ENCODE data around the gene PSEN1.

The PSEN1 gene

GRCh38 chr14:73136387-73137225 lies at the start of gene PSEN1:
TSS of gene PSEN1 (plus strand) at chr14:73136507. CDS start at chr14:73148020, 11,513 bp downstream.
- H3K36me3 Mint-ChIP-seq = peaks cover 17% of the 10 kb centered on the region
- peak; percentile 99 for DNase-seq
- peaks cover 29% of the 10 kb centered on the region for H3K4me1 Mint-ChIP-seq
- peak within 1 kb of the TSS; percentile 85 for H3K4me3 Mint-ChIP-seq
- H3K9me3 Mint-ChIP-seq = peaks cover 10% of the 10 kb centered on the region
- CTCF ChIA-PET = interaction anchor here (1.4 kb wide), 1 partner anchor 36 kb away, joined by 3 read pairs; no protein-coding TSS in a partner anchor
- H3K27me3 Mint-ChIP-seq = peaks cover 4% of the 10 kb centered on the region
- peak within 1 kb of the TSS; percentile 100 for H3K27ac Mint-ChIP-seq

DNA sequence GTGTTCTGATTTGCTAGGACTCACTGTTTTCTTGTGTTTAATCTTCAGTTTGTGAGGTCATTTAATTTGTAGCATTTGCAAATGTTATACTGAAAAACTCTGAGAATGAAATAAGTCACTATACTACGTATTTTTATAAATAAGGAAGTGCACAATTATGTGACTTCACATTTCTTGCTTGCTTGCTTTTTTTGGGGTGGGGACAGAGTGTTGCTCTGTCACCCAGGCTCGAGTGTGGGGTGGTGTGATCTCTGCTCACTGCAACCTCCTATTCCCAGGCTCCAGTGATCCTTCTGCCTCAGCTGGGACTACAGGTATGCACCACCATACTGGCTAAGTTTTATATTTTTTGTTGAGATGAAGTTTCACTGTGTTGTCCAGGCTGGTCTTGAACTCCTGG lies 45.3 kb upstream of the PSEN1 start:
- H3K4me1 Mint-ChIP-seq = no peaks in the 10 kb centered on the region
- CTCF ChIA-PET = no interaction called here
- peaks cover 42% of the 10 kb centered on the region for H3K36me3 Mint-ChIP-seq
- no peaks in the 10 kb centered on the region for H3K27me3 Mint-ChIP-seq
- H3K4me3 Mint-ChIP-seq = no peak overlapping the region
- DNase-seq = no peak
- no peak overlapping the region for H3K27ac Mint-ChIP-seq
- no peaks in the 10 kb centered on the region for H3K9me3 Mint-ChIP-seq

DNA sequence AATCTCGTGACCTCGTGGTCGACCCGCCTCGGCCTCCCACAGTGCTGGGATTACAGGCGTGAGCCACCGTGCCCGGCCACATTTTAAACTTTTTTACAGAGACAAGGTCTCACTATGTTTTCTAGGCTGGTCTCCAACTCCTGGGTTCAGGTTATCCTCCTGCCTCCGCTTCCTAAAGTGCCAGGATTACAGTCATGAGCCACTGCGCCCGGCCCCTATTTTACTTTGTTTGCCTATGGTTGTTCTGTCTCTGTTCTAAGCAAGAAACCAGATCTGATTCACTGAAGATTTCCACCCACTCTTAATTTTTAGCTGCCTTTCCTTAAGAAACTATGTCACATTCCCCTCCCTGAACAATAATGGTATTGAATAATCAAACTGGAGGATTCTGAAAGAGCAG lies 38.9 kb upstream of the PSEN1 start:
- H3K27me3 Mint-ChIP-seq = no peaks in the 10 kb centered on the region
- H3K4me3 Mint-ChIP-seq = no peak overlapping the region
- no peaks in the 10 kb centered on the region for H3K9me3 Mint-ChIP-seq
- H3K27ac Mint-ChIP-seq = no peak overlapping the region
- DNase-seq = no peak
- CTCF ChIA-PET = no interaction called here
- no peaks in the 10 kb centered on the region for H3K4me1 Mint-ChIP-seq
- peaks cover 42% of the 10 kb centered on the region for H3K36me3 Mint-ChIP-seq

GRCh38 chr14:73100334-73100733 lies 36.0 kb upstream of the PSEN1 start:
- H3K4me3 Mint-ChIP-seq = no peak overlapping the region
- H3K9me3 Mint-ChIP-seq = no peaks in the 10 kb centered on the region
- peaks cover 54% of the 10 kb centered on the region for H3K36me3 Mint-ChIP-seq
- no peaks in the 10 kb centered on the region for H3K4me1 Mint-ChIP-seq
- no peak overlapping the region for H3K27ac Mint-ChIP-seq
- no peak for DNase-seq
- CTCF ChIA-PET = no interaction called here
- no peaks in the 10 kb centered on the region for H3K27me3 Mint-ChIP-seq

GRCh38 chr14:73102806-73103497 lies 33.4 kb upstream of the PSEN1 start:
- DNase-seq = no peak
- no peak overlapping the region for H3K27ac Mint-ChIP-seq

DNA sequence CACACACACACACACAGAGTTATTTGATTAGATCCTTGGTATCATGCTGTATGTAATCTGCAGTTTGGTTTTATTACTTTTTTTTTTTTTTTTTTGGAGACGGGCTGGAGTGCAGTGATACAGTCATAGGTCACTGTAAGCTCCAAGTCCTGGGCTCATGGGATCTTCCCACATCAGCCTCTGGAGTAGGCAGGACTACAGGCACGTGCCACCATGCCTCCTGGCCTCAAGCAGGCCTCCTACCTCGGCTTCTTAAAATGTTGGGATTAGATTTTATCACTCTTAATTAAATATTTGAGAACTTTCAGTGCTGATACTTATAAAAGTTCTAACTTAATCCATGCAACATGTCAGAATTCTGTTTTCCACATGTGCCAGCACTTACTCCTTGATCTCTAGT lies 31.3 kb upstream of the PSEN1 start:
- Mint-ChIP-seq H3K4me3 (no peak overlapping the region), H3K9me3 (no peaks in the 10 kb centered on the region), H3K27ac (no peak overlapping the region), H3K36me3 (peaks cover 57% of the 10 kb centered on the region), H3K4me1 (peaks cover 2% of the 10 kb centered on the region), H3K27me3 (no peaks in the 10 kb centered on the region)
- CTCF ChIA-PET = interaction anchor here (2.0 kb wide), 1 partner anchor 10 kb away, joined by 5 read pairs; no protein-coding TSS in a partner anchor
- DNase-seq = no peak

More at GRCh38 chr14:73102806-73103497, 33.4 kb upstream of the PSEN1 start:
- peaks cover 54% of the 10 kb centered on the region for H3K36me3 Mint-ChIP-seq
- CTCF ChIA-PET = no interaction called here
- H3K9me3 Mint-ChIP-seq = no peaks in the 10 kb centered on the region
- no peaks in the 10 kb centered on the region for H3K4me1 Mint-ChIP-seq
- no peaks in the 10 kb centered on the region for H3K27me3 Mint-ChIP-seq
- H3K4me3 Mint-ChIP-seq = no peak overlapping the region

DNA sequence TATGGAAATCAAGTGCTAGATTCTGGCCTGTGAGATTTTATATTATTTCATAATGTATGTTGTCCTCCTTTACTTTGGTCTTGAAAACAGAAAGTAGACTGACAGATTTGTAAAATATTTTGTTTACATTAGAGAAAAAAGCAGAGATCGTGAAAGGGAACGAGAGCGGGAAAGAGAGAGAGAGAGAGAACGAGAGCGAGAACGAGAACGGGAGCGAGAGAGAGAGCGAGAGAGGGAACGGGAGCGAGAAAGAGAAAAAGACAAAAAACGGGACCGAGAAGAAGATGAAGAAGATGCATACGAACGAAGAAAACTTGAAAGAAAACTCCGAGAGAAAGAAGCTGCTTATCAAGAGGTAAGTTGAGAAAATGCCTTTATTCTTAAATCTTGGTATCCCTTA lies 30.6 kb upstream of the PSEN1 start:
- no peak overlapping the region for H3K4me3 Mint-ChIP-seq
- no peaks in the 10 kb centered on the region for H3K9me3 Mint-ChIP-seq
- peaks cover 56% of the 10 kb centered on the region for H3K36me3 Mint-ChIP-seq
- CTCF ChIA-PET = no interaction called here
- H3K27ac Mint-ChIP-seq = no peak overlapping the region
- H3K27me3 Mint-ChIP-seq = no peaks in the 10 kb centered on the region
- DNase-seq = no peak
- peaks cover 2% of the 10 kb centered on the region for H3K4me1 Mint-ChIP-seq

GRCh38 chr14:73116079-73116665 lies 20.1 kb upstream of the PSEN1 start:
- H3K4me1 Mint-ChIP-seq = no peaks in the 10 kb centered on the region
- H3K27ac Mint-ChIP-seq = peak overlapping the region; percentile 9
- no peak overlapping the region for H3K4me3 Mint-ChIP-seq
- H3K36me3 Mint-ChIP-seq = peaks cover 51% of the 10 kb centered on the region
- no peak for DNase-seq
- H3K9me3 Mint-ChIP-seq = no peaks in the 10 kb centered on the region
- CTCF ChIA-PET = interaction anchor here (0.7 kb wide), 1 partner anchor 179 kb away, joined by 3 read pairs; no protein-coding TSS in a partner anchor
- H3K27me3 Mint-ChIP-seq = no peaks in the 10 kb centered on the region

GRCh38 chr14:73124180-73124894 lies 12.0 kb upstream of the PSEN1 start:
- CTCF ChIA-PET = interaction anchor here (0.6 kb wide), 1 partner anchor 28 kb away, joined by 3 read pairs; no protein-coding TSS in a partner anchor
- no peaks in the 10 kb centered on the region for H3K9me3 Mint-ChIP-seq
- H3K27ac Mint-ChIP-seq = no peak overlapping the region
- H3K36me3 Mint-ChIP-seq = peaks cover 39% of the 10 kb centered on the region
- no peaks in the 10 kb centered on the region for H3K27me3 Mint-ChIP-seq
- peaks cover 2% of the 10 kb centered on the region for H3K4me1 Mint-ChIP-seq
- DNase-seq = no peak
- H3K4me3 Mint-ChIP-seq = no peak overlapping the region

GRCh38 chr14:73125169-73125588 lies 11.1 kb upstream of the PSEN1 start:
- H3K27ac Mint-ChIP-seq = peak overlapping the region; percentile 2
- peaks cover 30% of the 10 kb centered on the region for H3K36me3 Mint-ChIP-seq
- CTCF ChIA-PET = interaction anchor here (0.6 kb wide), 1 partner anchor 27 kb away, joined by 3 read pairs; no protein-coding TSS in a partner anchor
- no peaks in the 10 kb centered on the region for H3K27me3 Mint-ChIP-seq
- no peak for DNase-seq
- H3K4me1 Mint-ChIP-seq = peaks cover 2% of the 10 kb centered on the region
- no peak overlapping the region for H3K4me3 Mint-ChIP-seq
- H3K9me3 Mint-ChIP-seq = no peaks in the 10 kb centered on the region

GRCh38 chr14:73125746-73126145 lies 10.6 kb upstream of the PSEN1 start:
- H3K27me3 Mint-ChIP-seq = no peaks in the 10 kb centered on the region
- H3K27ac Mint-ChIP-seq = peak overlapping the region; percentile 2
- CTCF ChIA-PET = no interaction called here
- no peaks in the 10 kb centered on the region for H3K9me3 Mint-ChIP-seq
- DNase-seq = no peak
- H3K4me1 Mint-ChIP-seq = peaks cover 2% of the 10 kb centered on the region
- peaks cover 28% of the 10 kb centered on the region for H3K36me3 Mint-ChIP-seq
- no peak overlapping the region for H3K4me3 Mint-ChIP-seq

- Mint-ChIP-seq H3K36me3 (peaks cover 12% of the 10 kb centered on the region), H3K4me1 (peaks cover 19% of the 10 kb centered on the region), H3K27ac (no peak overlapping the region), H3K9me3 (peaks cover 10% of the 10 kb centered on the region), H3K27me3 (peaks cover 4% of the 10 kb centered on the region), H3K4me3 (no peak overlapping the region)
- CTCF ChIA-PET = no interaction called here
- DNase-seq = no peak
Observed at GRCh38 chr14:73133795-73134194, 2.5 kb upstream of the PSEN1 start.

GRCh38 chr14:73136085-73136386 lies 271 bp upstream of the PSEN1 start:
- Mint-ChIP-seq H3K36me3 (peaks cover 16% of the 10 kb centered on the region), H3K27me3 (peaks cover 4% of the 10 kb centered on the region), H3K27ac (peak overlapping the region; percentile 100), H3K4me1 (peaks cover 27% of the 10 kb centered on the region), H3K9me3 (peaks cover 10% of the 10 kb centered on the region), H3K4me3 (peak overlapping the region; percentile 85)
- no peak for DNase-seq
- CTCF ChIA-PET = interaction anchor here (1.4 kb wide), 1 partner anchor 36 kb away, joined by 3 read pairs; no protein-coding TSS in a partner anchor

- Mint-ChIP-seq H3K9me3 (no peaks in the 10 kb centered on the region), H3K4me1 (peaks cover 41% of the 10 kb centered on the region), H3K27ac (peak overlapping the region; percentile 13), H3K27me3 (peaks cover 4% of the 10 kb centered on the region), H3K36me3 (peaks cover 26% of the 10 kb centered on the region), H3K4me3 (no peak overlapping the region)
- CTCF ChIA-PET = no interaction called here
- DNase-seq = no peak
Observed at GRCh38 chr14:73140811-73141323, 4.6 kb downstream of the PSEN1 start.
